Measurements from ENCODE around the gene MMP25. TPM values are rescaled to one million over a fixed set of nuclear protein-coding genes. Genes with fewer than 3 reads are reported as not detected.
"Not testable (repeated sequence)": the region's sequence is repeated elsewhere in the genome, so short reads cannot be mapped to it uniquely, and the experiment has no call there.

MMP25 gene
- total RNA-seq, 1 donor = under 0.01 TPM

GRCh38 chr16:3049921-3050481, 3.6 kb downstream of the MMP25 start:
- no peaks in the 10 kb centered on the region for H3K9me3 ChIP-seq (ENCODE audit: low read depth, low read length)
- no peak overlapping the region for H3K27ac ChIP-seq (ENCODE audit: low read depth, low read length)
- no peaks in the 10 kb centered on the region for H3K36me3 ChIP-seq (ENCODE audit: insufficient read depth, low read length)
- TF ChIP-seq CTCF (IDR thresholded peaks at IDR 0.05; ENCODE audit: extremely low read depth, low read depth, low read length) = no peak
- no peaks in the 10 kb centered on the region for H3K4me1 ChIP-seq (ENCODE audit: insufficient read depth, low read length)
- no peaks in the 10 kb centered on the region for H4K20me1 ChIP-seq (ENCODE audit: insufficient read depth, low read length)
- H3K4me2 ChIP-seq (ENCODE audit: insufficient read depth, low read length) = no peak overlapping the region
- H3K27me3 ChIP-seq (ENCODE audit: insufficient read depth, low read length) = peaks cover 54% of the 10 kb centered on the region
- no peak overlapping the region for H2AFZ ChIP-seq (ENCODE audit: low read length)
- peak; percentile 69 for DNase-seq (ENCODE audit: insufficient read length, low spot score, missing footprints)
- H3K79me2 ChIP-seq (ENCODE audit: insufficient read depth, low read length) = no peaks in the 10 kb centered on the region
- H3K4me3 ChIP-seq (ENCODE audit: insufficient read depth, low read length) = no peak overlapping the region

- TF ChIP-seq CTCF (IDR thresholded peaks at IDR 0.05; ENCODE audit: extremely low read depth, low read depth, low read length) = no peak
- Histone ChIP-seq H2AFZ (ENCODE audit: low read length) (no peak overlapping the region), H3K4me2 (ENCODE audit: insufficient read depth, low read length) (no peak overlapping the region), H3K27ac (ENCODE audit: low read depth, low read length) (no peak overlapping the region), H3K27me3 (ENCODE audit: insufficient read depth, low read length) (peaks cover 50% of the 10 kb centered on the region), H3K4me1 (ENCODE audit: insufficient read depth, low read length) (no peaks in the 10 kb centered on the region), H3K36me3 (ENCODE audit: insufficient read depth, low read length) (no peaks in the 10 kb centered on the region), H3K4me3 (ENCODE audit: insufficient read depth, low read length) (no peak overlapping the region), H4K20me1 (ENCODE audit: insufficient read depth, low read length) (no peaks in the 10 kb centered on the region), H3K9me3 (ENCODE audit: low read depth, low read length) (no peaks in the 10 kb centered on the region), H3K79me2 (ENCODE audit: insufficient read depth, low read length) (no peaks in the 10 kb centered on the region)
- no peak for DNase-seq (ENCODE audit: insufficient read length, low spot score, missing footprints)
Observed at GRCh38 chr16:3050487-3050886, 4.1 kb downstream of the MMP25 start.

- no peaks in the 10 kb centered on the region for H3K36me3 ChIP-seq (ENCODE audit: insufficient read depth, low read length)
- DNase-seq (ENCODE audit: insufficient read length, low spot score, missing footprints) = no peak
- H3K4me3 ChIP-seq (ENCODE audit: insufficient read depth, low read length) = no peak overlapping the region
- H2AFZ ChIP-seq (ENCODE audit: low read length) = no peak overlapping the region
- peaks cover 46% of the 10 kb centered on the region for H3K27me3 ChIP-seq (ENCODE audit: insufficient read depth, low read length)
- no peak overlapping the region for H3K4me2 ChIP-seq (ENCODE audit: insufficient read depth, low read length)
- H3K9me3 ChIP-seq (ENCODE audit: low read depth, low read length) = no peaks in the 10 kb centered on the region
- H3K4me1 ChIP-seq (ENCODE audit: insufficient read depth, low read length) = no peaks in the 10 kb centered on the region
- no peak overlapping the region for H3K27ac ChIP-seq (ENCODE audit: low read depth, low read length)
- no peak for TF ChIP-seq CTCF (IDR thresholded peaks at IDR 0.05; ENCODE audit: extremely low read depth, low read depth, low read length)
- no peaks in the 10 kb centered on the region for H4K20me1 ChIP-seq (ENCODE audit: insufficient read depth, low read length)
- H3K79me2 ChIP-seq (ENCODE audit: insufficient read depth, low read length) = no peaks in the 10 kb centered on the region
Observed at GRCh38 chr16:3051009-3051408, 4.6 kb downstream of the MMP25 start.

- Histone ChIP-seq H3K4me1 (ENCODE audit: insufficient read depth, low read length) (no peaks in the 10 kb centered on the region), H3K27me3 (ENCODE audit: insufficient read depth, low read length) (peaks cover 42% of the 10 kb centered on the region), H3K4me3 (ENCODE audit: insufficient read depth, low read length) (no peak overlapping the region), H3K79me2 (ENCODE audit: insufficient read depth, low read length) (no peaks in the 10 kb centered on the region), H3K36me3 (ENCODE audit: insufficient read depth, low read length) (no peaks in the 10 kb centered on the region), H3K9me3 (ENCODE audit: low read depth, low read length) (no peaks in the 10 kb centered on the region), H4K20me1 (ENCODE audit: insufficient read depth, low read length) (no peaks in the 10 kb centered on the region), H3K27ac (ENCODE audit: low read depth, low read length) (no peak overlapping the region), H2AFZ (ENCODE audit: low read length) (no peak overlapping the region), H3K4me2 (ENCODE audit: insufficient read depth, low read length) (no peak overlapping the region)
- DNase-seq (ENCODE audit: insufficient read length, low spot score, missing footprints) = no peak
- no peak for TF ChIP-seq CTCF (IDR thresholded peaks at IDR 0.05; ENCODE audit: extremely low read depth, low read depth, low read length)
Observed at GRCh38 chr16:3051494-3051893, 5.1 kb downstream of the MMP25 start.

GRCh38 chr16:3052571-3053329, 6.4 kb downstream of the MMP25 start:
- not testable (repeated sequence) for H3K9me3 ChIP-seq (ENCODE audit: low read depth, low read length); H4K20me1 ChIP-seq (ENCODE audit: insufficient read depth, low read length); H3K4me3 ChIP-seq (ENCODE audit: insufficient read depth, low read length); H3K4me2 ChIP-seq (ENCODE audit: insufficient read depth, low read length); H3K79me2 ChIP-seq (ENCODE audit: insufficient read depth, low read length); H2AFZ ChIP-seq (ENCODE audit: low read length); H3K27ac ChIP-seq (ENCODE audit: low read depth, low read length); DNase-seq (ENCODE audit: insufficient read length, low spot score, missing footprints); H3K4me1 ChIP-seq (ENCODE audit: insufficient read depth, low read length); H3K36me3 ChIP-seq (ENCODE audit: insufficient read depth, low read length)
- peaks cover 30% of the 10 kb centered on the region for H3K27me3 ChIP-seq (ENCODE audit: insufficient read depth, low read length)

- not testable (repeated sequence) for H3K36me3 ChIP-seq (ENCODE audit: insufficient read depth, low read length); H3K27ac ChIP-seq (ENCODE audit: low read depth, low read length); H4K20me1 ChIP-seq (ENCODE audit: insufficient read depth, low read length); DNase-seq (ENCODE audit: insufficient read length, low spot score, missing footprints); H3K4me3 ChIP-seq (ENCODE audit: insufficient read depth, low read length); H3K9me3 ChIP-seq (ENCODE audit: low read depth, low read length); H2AFZ ChIP-seq (ENCODE audit: low read length); H3K79me2 ChIP-seq (ENCODE audit: insufficient read depth, low read length); H3K4me1 ChIP-seq (ENCODE audit: insufficient read depth, low read length); H3K4me2 ChIP-seq (ENCODE audit: insufficient read depth, low read length)
- H3K27me3 ChIP-seq (ENCODE audit: insufficient read depth, low read length) = peaks cover 24% of the 10 kb centered on the region
Observed at GRCh38 chr16:3053330-3053710, 7.0 kb downstream of the MMP25 start.
